GM19239 (cell line): ENCODE measurements around the gene ADAMTSL1.

Source experiments
- DNase-seq: peaks from one replicate; pipeline ENCODE4 v3.0.0; 2011; ENCODE audit warnings: low spot score; ENCODE audit not compliant: insufficient read length
- FAIRE-seq: peaks from 2 replicates; lab custom pipeline; 2011; peaks lifted over from hg19 to GRCh38; lab: Jason Lieb, UNC

Gene ADAMTSL1

GRCh38 chr9:18473652-18474279 is at the start of gene ADAMTSL1:
Gene ADAMTSL1, plus strand, starts transcription at chr9:18474153. Its CDS starts 80 bp downstream, at chr9:18474233.
- FAIRE-seq = no peak
- no peak for DNase-seq

- no peak for DNase-seq
Observed at GRCh38 chr9:18427691-18428090, 46.3 kb upstream of the ADAMTSL1 start.

GRCh38 chr9:18428661-18429060 is 45.3 kb upstream of the ADAMTSL1 start:
- no peak for DNase-seq

More at GRCh38 chr9:18427691-18428090, 46.3 kb upstream of the ADAMTSL1 start:
- no peak for FAIRE-seq

GRCh38 chr9:18429070-18429469 is 44.9 kb upstream of the ADAMTSL1 start:
- DNase-seq (no peak), FAIRE-seq (no peak)

More at GRCh38 chr9:18428661-18429060, 45.3 kb upstream of the ADAMTSL1 start:
- FAIRE-seq = no peak

- DNase-seq (no peak), FAIRE-seq (no peak)
Observed at GRCh38 chr9:18433620-18434019, 40.3 kb upstream of the ADAMTSL1 start.

- DNase-seq (no peak), FAIRE-seq (no peak)
Observed at GRCh38 chr9:18437315-18438201, 36.4 kb upstream of the ADAMTSL1 start.

- DNase-seq = no peak
- no peak for FAIRE-seq
Observed at GRCh38 chr9:18438300-18438925, 35.5 kb upstream of the ADAMTSL1 start.

- FAIRE-seq (no peak), DNase-seq (no peak)
Observed at GRCh38 chr9:18438951-18439350, 35.0 kb upstream of the ADAMTSL1 start.

- DNase-seq (no peak), FAIRE-seq (no peak)
Observed at GRCh38 chr9:18441261-18441660, 32.7 kb upstream of the ADAMTSL1 start.

- DNase-seq = peak; percentile 50
- FAIRE-seq = peak; percentile 83
Observed at GRCh38 chr9:18442629-18443491, 31.1 kb upstream of the ADAMTSL1 start.

GRCh38 chr9:18447131-18447530 is 26.8 kb upstream of the ADAMTSL1 start:
- DNase-seq = no peak
- FAIRE-seq = no peak

- DNase-seq (no peak), FAIRE-seq (no peak)
Observed at GRCh38 chr9:18447541-18447940, 26.4 kb upstream of the ADAMTSL1 start.

GRCh38 chr9:18448101-18448500 is 25.9 kb upstream of the ADAMTSL1 start:
- DNase-seq (no peak), FAIRE-seq (no peak)

- no peak for DNase-seq
- FAIRE-seq = no peak
Observed at GRCh38 chr9:18451406-18451805, 22.5 kb upstream of the ADAMTSL1 start.

GRCh38 chr9:18452276-18452675 is 21.7 kb upstream of the ADAMTSL1 start:
- FAIRE-seq (no peak), DNase-seq (no peak)

- FAIRE-seq = no peak
- DNase-seq = no peak
Observed at GRCh38 chr9:18456624-18457237, 17.2 kb upstream of the ADAMTSL1 start.

GRCh38 chr9:18457510-18457909 is 16.4 kb upstream of the ADAMTSL1 start:
- DNase-seq (no peak), FAIRE-seq (no peak)

- no peak for FAIRE-seq
- DNase-seq = no peak
Observed at GRCh38 chr9:18459962-18460584, 13.9 kb upstream of the ADAMTSL1 start.

- DNase-seq = no peak
- no peak for FAIRE-seq
Observed at GRCh38 chr9:18461496-18461895, 12.5 kb upstream of the ADAMTSL1 start.
